GM12864 (cell line): ENCODE data around the gene NPR2.
A peak's percentile ranks its signal among the peaks of the same experiment; 100 is the strongest.

Source experiments
- DNase-seq: peaks from one replicate; pipeline ENCODE4 v3.0.0-alpha.2; 2011; ENCODE audit warnings: low read depth
- H3K4me3 ChIP-seq: 2 replicates; pipeline ENCODE4 v1.5.1; 2011; ENCODE audit warnings: mild to moderate bottlenecking, low read depth, low read length, control low read depth
- CTCF ChIP-seq: IDR thresholded peaks from 2 replicates; pipeline ENCODE4 v1.5.1; 2011; ENCODE audit warnings: low read depth, mild to moderate bottlenecking, moderate library complexity, low read length, control low read depth, inconsistent platforms; ENCODE audit errors: missing control alignments

The NPR2 gene

GRCh38 chr9:35834260-35835215 is 43.1 kb downstream of the NPR2 start:
- H3K4me3 ChIP-seq = no peak overlapping the region
- no peak for DNase-seq
- TF ChIP-seq CTCF = no peak

DNA sequence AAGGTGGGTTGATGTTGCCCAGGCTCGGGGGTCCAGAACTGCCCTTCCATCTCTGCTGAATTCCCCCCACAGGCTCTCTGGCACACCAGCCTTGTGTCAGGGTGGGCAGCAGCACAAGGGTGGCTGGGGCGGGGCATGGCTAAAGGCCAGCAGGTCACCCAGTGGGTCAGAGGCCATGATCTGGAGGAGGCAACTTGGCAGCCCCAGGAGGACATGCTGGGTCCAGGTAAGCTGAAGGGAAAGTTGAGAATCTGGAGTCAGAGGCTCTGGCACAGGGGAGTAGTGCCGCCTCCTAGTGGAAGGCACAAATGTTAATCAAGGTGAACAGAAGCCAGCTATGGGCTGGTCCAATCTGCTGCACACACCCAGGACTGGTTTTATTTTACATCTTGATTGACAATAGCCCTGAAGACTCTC is 43.8 kb downstream of the NPR2 start:
- DNase-seq = no peak
- no peak overlapping the region for H3K4me3 ChIP-seq
- peak; percentile 65 for TF ChIP-seq CTCF

DNA sequence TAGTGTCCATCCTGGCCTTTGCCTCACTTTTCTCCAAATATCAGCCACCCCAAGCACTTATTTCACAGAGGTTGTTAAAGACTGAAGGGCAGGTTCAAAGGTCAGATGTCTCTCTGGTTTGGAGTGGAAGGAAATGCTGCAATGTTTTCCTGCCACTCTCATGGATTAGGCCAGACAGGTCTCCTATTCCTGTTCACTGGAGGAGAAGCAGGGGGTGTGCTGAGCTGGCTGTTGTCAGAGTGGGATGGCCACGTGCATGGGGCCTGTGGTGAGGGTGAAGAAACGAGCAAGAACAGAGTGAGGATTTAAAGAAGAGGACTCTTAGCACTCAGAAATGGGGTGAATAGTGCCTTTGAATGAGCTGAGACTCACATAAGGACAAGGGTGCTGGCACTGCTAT is 44.4 kb downstream of the NPR2 start:
- DNase-seq = no peak
- no peak overlapping the region for H3K4me3 ChIP-seq
- TF ChIP-seq CTCF = no peak

- DNase-seq = no peak
- TF ChIP-seq CTCF = no peak
- H3K4me3 ChIP-seq = no peak overlapping the region
These were observed 45.2 kb downstream of the NPR2 start for GRCh38 chr9:35836595-35836994.

GRCh38 chr9:35839926-35840325 is 48.5 kb downstream of the NPR2 start:
- no peak overlapping the region for H3K4me3 ChIP-seq
- TF ChIP-seq CTCF = no peak
- DNase-seq = no peak

DNA sequence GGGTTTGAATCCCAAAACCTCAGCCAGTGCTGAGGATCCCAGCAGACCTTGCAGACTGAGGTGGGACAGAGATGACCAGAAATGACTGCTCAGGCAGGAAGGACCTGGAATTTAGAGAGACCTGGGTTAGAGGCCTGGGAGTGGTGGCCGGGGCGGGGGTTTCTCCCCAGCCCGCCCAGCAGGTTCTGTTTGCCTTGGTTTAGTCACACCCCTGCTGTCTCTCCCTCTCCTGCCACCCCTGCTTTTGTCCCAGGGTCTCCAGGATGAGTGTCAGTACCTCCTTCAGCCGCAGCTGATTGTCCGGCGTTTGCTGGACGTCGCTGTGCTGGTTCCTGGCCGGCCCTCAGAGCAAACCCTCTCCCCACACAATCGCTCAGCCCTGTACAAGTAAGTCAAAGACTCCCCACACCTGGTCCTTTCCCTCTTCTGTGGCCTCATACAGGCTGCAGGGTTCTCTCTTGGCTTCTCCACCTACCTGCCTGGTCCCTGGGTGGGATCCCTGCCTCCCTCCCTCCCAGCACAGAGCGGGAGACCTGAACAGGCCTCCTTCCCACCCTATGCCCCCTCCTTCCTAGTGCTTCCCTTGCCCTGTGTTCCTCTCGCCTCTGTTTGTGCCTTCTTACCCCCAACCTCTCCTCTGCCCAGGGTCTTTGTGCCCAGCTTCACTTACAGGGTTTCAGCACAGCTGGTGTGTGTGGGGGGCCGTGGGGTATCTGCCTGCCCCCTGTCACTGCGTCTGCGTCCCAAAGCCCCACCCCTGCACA is 49.7 kb downstream of the NPR2 start:
- no peak for DNase-seq
- TF ChIP-seq CTCF = no peak
- no peak overlapping the region for H3K4me3 ChIP-seq
